GM19372 (cell line): ENCODE data around the gene CXCL8.

Experiments
- ATAC-seq: cut with Tn5 transposase; IDR thresholded peaks from one replicate; pipeline ENCODE4 v1.9.1; 2021; ENCODE audit warnings: mild to moderate bottlenecking, low read depth, moderate library complexity; ENCODE audit not compliant: unreplicated experiment

CXCL8 gene

DNA sequence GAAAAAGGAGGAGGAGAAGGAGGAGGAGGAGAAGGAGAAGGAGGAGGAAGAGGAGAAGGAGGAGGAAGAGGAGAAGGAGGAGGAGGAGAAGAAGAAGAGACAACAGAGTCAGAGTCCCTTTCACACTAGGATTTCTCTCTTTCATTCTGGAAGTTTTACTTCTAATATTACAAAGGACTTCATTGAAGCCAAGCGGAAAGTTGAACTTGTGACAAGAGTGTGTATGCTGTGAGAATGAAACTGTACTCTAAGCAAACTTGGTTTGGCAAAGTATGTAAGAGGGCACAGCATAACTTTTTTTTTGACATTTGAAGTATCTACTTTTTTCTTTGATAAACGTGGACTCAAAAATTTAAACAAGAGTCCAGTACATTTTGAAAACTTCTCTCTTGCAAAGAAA, 48.0 kb downstream of the CXCL8 start:
- no peak for ATAC-seq
